Measurements from ENCODE around the gene MBD5.

GRCh38 chr2:148110184-148110583 lies 89.3 kb downstream of the MBD5 start:
- TF ChIP-seq POLR2A (IDR thresholded peaks at IDR 0.05) (no peak), CTCF (IDR thresholded peaks at IDR 0.05) (no peak)
